Hepatocyte (in vitro differentiated cells): Measurements from ENCODE around the gene METTL2B. TPM values are rescaled to one million over a fixed set of nuclear protein-coding genes. Genes with fewer than 3 reads are reported as not detected.

Source experiments
- DNase-seq: peaks from one replicate; pipeline ENCODE4 v3.0.0-alpha.2; 2016; ENCODE audit warnings: low spot score
- H2AFZ ChIP-seq: fragments of 200-600 bp; sonication (generic); 2 replicates; pipeline ENCODE4 v1.6.0; 2016; ENCODE audit warnings: antibody characterized with exemption, mild to moderate bottlenecking
- H3K27ac ChIP-seq: fragments of 200-600 bp; sonication (generic); 2 replicates; pipeline ENCODE4 v1.5.1; 2016; ENCODE audit warnings: mild to moderate bottlenecking
- H3K27me3 ChIP-seq: fragments of 200-600 bp; sonication (generic); 2 replicates; pipeline ENCODE4 v1.6.1; 2016
- H3K36me3 ChIP-seq: fragments of 200-600 bp; sonication (generic); replicated peaks from 2 replicates; pipeline ENCODE4 v1.5.1; 2016; ENCODE audit warnings: low read depth; ENCODE audit not compliant: insufficient read depth
- H3K4me1 ChIP-seq: fragments of 200-600 bp; sonication (generic); 2 replicates; pipeline ENCODE4 v1.5.1; 2016; ENCODE audit warnings: mild to moderate bottlenecking, moderate library complexity; ENCODE audit not compliant: insufficient read depth
- H3K4me2 ChIP-seq: fragments of 200-600 bp; sonication (generic); 2 replicates; pipeline ENCODE4 v1.6.0; 2016
- H3K4me3 ChIP-seq: fragments of 200-600 bp; sonication (generic); 2 replicates; pipeline ENCODE4 v1.5.1; 2016; ENCODE audit warnings: mild to moderate bottlenecking
- H3K79me2 ChIP-seq: fragments of 200-600 bp; sonication (generic); 2 replicates; pipeline ENCODE4 v1.6.0; 2017; ENCODE audit warnings: mild to moderate bottlenecking
- H3K9me2 ChIP-seq: fragments of 200-600 bp; sonication (generic); replicated peaks from 2 replicates; pipeline ENCODE4 v1.6.0; 2017; ENCODE audit warnings: mild to moderate bottlenecking; ENCODE audit not compliant: insufficient read depth
- H3K9me3 ChIP-seq: fragments of 200-600 bp; sonication (generic); 2 replicates; pipeline ENCODE4 v1.5.1; 2016; ENCODE audit warnings: low read depth, mild to moderate bottlenecking
- H4K20me1 ChIP-seq: fragments of 200-600 bp; sonication (generic); 2 replicates; pipeline ENCODE4 v1.6.0; 2016; ENCODE audit warnings: mild to moderate bottlenecking; ENCODE audit not compliant: insufficient read depth, poor library complexity, severe bottlenecking
- EZH2 ChIP-seq: fragments of 200-600 bp; sonication (generic); IDR thresholded peaks from 2 replicates; pipeline ENCODE4 v1.6.1; 2016; ENCODE audit warnings: antibody characterized with exemption, mild to moderate bottlenecking, borderline replicate concordance
- EZH2phosphoT487 ChIP-seq: fragments of 200-600 bp; sonication (generic); IDR thresholded peaks from one replicate; pipeline ENCODE4 v1.6.1; 2018; ENCODE audit warnings: antibody characterized with exemption, mild to moderate bottlenecking, low read depth, moderate library complexity; ENCODE audit not compliant: unreplicated experiment, severe bottlenecking
- WGBS: methylation state at CpG from one replicate; pipeline ENCODE4 v1.1.6; 2016; ENCODE audit warnings: low lambda C conversion rate; ENCODE audit errors: missing lambda C conversion rate; 5-methylcytosine and 5-hydroxymethylcytosine counted together
- polyA plus RNA-seq: library from polyadenylated mRNA; unstranded; fragments of >200 nt; fragmentation: Nextera tagmentation; extraction: Ambion mirVana; gene quantifications from 2 replicates; pipeline ENCODE4 v1.2.1, GENCODE V29; 2016
- total RNA-seq: library from RNA; depleted of rRNA; stranded (reverse); fragments of >200 nt; gene quantifications from 2 replicates; pipeline ENCODE4 v1.2.3, GENCODE V29; 2014
- TF ChIP-seq, protein P1 (sequence below): fragments of 200-600 bp; sonication (generic); IDR thresholded peaks from 2 replicates; pipeline ENCODE4 v1.5.1; 2016; ENCODE audit warnings: antibody characterized with exemption, mild to moderate bottlenecking; ENCODE audit not compliant: poor library complexity

METTL2B gene
- total and polyA plus RNA-seq, 2 experiments from 2014 or later, result 11.4 to 29.0 TPM

DNA sequence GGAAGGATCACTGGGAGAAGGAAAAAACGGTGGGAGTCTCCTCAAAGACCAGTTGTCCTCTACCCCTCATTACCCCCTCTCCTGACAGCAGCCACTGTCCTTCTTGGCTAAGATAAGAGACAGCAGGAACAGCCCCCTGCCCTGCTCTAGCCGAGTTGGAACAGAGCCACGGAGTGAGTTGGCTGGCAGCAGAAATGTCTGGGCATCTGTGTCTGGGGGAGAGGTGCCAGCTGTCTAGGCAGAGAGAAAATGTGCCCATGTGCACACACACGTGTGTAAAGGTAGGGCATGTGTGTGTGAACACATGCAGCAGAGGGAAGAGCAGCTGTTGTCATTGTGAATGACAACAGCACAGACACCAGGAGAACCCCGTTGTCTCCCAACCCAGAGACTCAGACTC, 30.2 kb upstream of the METTL2B start:
- H3K27me3 ChIP-seq, result no peaks in the 10 kb centered on the region
- no peak overlapping the region for H3K4me3 ChIP-seq
- H3K4me2 ChIP-seq, result no peak overlapping the region
- no peaks in the 10 kb centered on the region for H3K9me2 ChIP-seq
- H4K20me1 ChIP-seq, result no peaks in the 10 kb centered on the region
- peaks cover 17% of the 10 kb centered on the region for H3K4me1 ChIP-seq
- no peaks in the 10 kb centered on the region for H3K79me2 ChIP-seq
- no peak overlapping the region for H2AFZ ChIP-seq
- TF ChIP-seq, protein P1, sequence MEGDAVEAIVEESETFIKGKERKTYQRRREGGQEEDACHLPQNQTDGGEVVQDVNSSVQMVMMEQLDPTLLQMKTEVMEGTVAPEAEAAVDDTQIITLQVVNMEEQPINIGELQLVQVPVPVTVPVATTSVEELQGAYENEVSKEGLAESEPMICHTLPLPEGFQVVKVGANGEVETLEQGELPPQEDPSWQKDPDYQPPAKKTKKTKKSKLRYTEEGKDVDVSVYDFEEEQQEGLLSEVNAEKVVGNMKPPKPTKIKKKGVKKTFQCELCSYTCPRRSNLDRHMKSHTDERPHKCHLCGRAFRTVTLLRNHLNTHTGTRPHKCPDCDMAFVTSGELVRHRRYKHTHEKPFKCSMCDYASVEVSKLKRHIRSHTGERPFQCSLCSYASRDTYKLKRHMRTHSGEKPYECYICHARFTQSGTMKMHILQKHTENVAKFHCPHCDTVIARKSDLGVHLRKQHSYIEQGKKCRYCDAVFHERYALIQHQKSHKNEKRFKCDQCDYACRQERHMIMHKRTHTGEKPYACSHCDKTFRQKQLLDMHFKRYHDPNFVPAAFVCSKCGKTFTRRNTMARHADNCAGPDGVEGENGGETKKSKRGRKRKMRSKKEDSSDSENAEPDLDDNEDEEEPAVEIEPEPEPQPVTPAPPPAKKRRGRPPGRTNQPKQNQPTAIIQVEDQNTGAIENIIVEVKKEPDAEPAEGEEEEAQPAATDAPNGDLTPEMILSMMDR, result no peak
- TF ChIP-seq EZH2phosphoT487 (no peak), EZH2 (no peak)
- no peaks in the 10 kb centered on the region for H3K36me3 ChIP-seq
- WGBS, result 72% methylated on average over 5 of the region's 5 CpGs
- DNase-seq, result no peak
- H3K27ac ChIP-seq, result no peak overlapping the region
- no peaks in the 10 kb centered on the region for H3K9me3 ChIP-seq

DNA sequence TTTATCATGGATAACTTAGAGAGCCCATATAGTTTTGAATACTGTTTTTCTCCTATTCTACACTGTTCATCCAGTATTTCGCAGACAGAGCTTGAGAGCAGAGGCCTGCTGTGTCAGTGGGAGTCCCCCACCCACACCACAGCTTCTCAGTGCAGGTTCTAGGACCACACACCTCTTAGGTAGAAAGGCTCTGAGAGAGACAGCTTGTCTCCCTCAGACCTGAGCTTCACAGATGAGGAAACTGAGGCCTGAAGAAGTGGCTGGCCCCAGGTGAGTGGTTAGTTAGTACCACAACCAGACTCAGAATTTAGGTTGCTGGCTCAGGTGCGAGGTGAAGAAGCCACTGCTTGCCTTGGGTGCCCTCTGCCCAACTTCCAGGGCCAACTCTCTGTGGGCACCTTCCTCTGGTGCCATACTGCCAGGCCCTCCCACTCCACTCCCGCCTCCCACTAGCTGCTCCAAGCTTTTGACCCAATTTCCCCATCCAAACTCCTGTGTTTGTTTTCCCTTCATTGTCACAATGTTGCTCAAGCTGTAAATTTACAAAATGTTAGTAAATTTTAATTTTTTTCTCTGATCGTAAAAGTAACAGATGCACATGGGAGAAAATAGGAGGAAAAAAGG, 28.5 kb upstream of the METTL2B start:
- Histone ChIP-seq H3K27ac (no peak overlapping the region), H3K27me3 (no peaks in the 10 kb centered on the region), H3K36me3 (no peaks in the 10 kb centered on the region), H2AFZ (no peak overlapping the region), H3K9me3 (no peaks in the 10 kb centered on the region), H3K4me3 (no peak overlapping the region), H3K79me2 (no peaks in the 10 kb centered on the region), H3K9me2 (no peaks in the 10 kb centered on the region), H3K4me2 (no peak overlapping the region), H3K4me1 (peaks cover 13% of the 10 kb centered on the region), H4K20me1 (no peaks in the 10 kb centered on the region)
- 71% methylated on average over 4 of the region's 4 CpGs for WGBS
- no peak for DNase-seq
- TF ChIP-seq, protein P1, result no peak
- TF ChIP-seq EZH2phosphoT487 (no peak), EZH2 (no peak)

DNA sequence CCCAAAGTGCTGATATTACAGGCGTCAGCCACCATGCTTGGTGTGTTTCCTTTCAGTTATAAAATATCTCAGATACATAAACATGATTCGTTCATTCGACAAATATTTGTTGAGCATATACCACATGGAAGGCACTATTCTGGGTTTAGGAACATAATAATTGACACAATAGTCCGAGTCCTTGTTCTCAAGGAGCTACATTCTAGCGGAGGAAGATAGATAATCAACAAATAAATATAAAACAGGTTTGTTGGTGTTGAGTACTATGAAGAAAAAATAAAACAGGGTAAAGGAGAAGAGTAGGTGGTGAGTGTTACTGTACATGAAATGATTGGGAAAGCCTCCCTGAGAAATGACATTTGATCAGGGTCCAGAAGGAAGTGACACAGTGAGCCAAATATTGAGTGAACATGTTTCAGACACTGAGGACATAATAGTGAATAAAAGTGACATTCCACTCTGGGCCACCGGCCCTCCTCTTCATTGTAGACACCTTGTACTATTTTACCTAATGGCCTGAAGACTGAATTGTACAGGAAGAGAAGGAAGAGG, 27.7 kb upstream of the METTL2B start:
- Histone ChIP-seq H3K79me2 (no peaks in the 10 kb centered on the region), H3K4me1 (peaks cover 11% of the 10 kb centered on the region), H3K4me2 (no peak overlapping the region), H3K4me3 (no peak overlapping the region), H3K27me3 (no peaks in the 10 kb centered on the region), H3K27ac (no peak overlapping the region), H3K9me3 (no peaks in the 10 kb centered on the region), H2AFZ (no peak overlapping the region), H3K9me2 (no peaks in the 10 kb centered on the region), H4K20me1 (no peaks in the 10 kb centered on the region), H3K36me3 (no peaks in the 10 kb centered on the region)
- DNase-seq, result no peak
- 92% methylated on average over 6 of the region's 6 CpGs for WGBS
- TF ChIP-seq, protein P1, result no peak
- TF ChIP-seq EZH2phosphoT487 (no peak), EZH2 (no peak)
